ENCODE measurements around the gene PRICKLE2. TPM values are rescaled to one million over a fixed set of nuclear protein-coding genes. Genes with fewer than 3 reads are reported as not detected.

The PRICKLE2 gene
- total RNA-seq, 1 donor from 2014 or later, result 84.4 TPM

DNA sequence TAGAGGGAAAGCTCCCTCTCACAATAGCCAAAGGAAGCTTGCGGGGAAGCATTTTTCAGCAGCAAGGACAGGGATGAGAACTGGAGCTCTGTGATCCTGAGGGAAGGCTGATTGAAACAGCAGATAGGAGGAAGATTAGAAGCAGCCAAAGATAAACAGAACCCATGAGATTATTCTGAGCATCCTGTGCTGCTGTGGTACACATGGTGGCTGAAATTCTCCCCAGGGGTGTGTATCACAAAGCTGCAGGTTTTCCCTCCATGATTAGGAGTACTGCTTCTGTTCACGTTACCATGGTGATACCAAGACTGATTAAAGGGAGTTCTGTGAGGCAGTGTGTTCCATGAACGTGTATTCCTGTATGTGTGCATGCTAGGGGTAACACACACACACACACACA lies 171.7 kb downstream of the PRICKLE2 start:
- Histone ChIP-seq H2AFZ (ENCODE audit: low read depth, low read length) (no peak overlapping the region), H4K20me1 (ENCODE audit: insufficient read depth, low read length) (no peaks in the 10 kb centered on the region), H3K4me3 (ENCODE audit: insufficient read depth, low read depth, low read length) (no peak overlapping the region), H3K4me1 (ENCODE audit: insufficient read depth, low read length) (peaks cover 21% of the 10 kb centered on the region), H3K27ac (ENCODE audit: low read depth, low read length) (no peak overlapping the region), H3K9me3 (ENCODE audit: insufficient read depth, low read depth, low read length) (no peaks in the 10 kb centered on the region), H3K9ac (ENCODE audit: low read length) (no peak overlapping the region), H3K36me3 (ENCODE audit: insufficient read depth, low read length) (no peaks in the 10 kb centered on the region), H3K4me2 (ENCODE audit: low read length) (no peak overlapping the region), H3K79me2 (ENCODE audit: insufficient read depth, low read length) (no peaks in the 10 kb centered on the region), H3K27me3 (ENCODE audit: insufficient read depth, low read length) (no peaks in the 10 kb centered on the region)
- Mint-ChIP-seq H3K36me3 (ENCODE audit: low read depth, unreplicated experiment) (no peaks in the 10 kb centered on the region), H3K4me1 (ENCODE audit: low read depth, unreplicated experiment) (peaks cover 17% of the 10 kb centered on the region), H3K27ac (ENCODE audit: unreplicated experiment) (no peak overlapping the region), H3K4me3 (ENCODE audit: unreplicated experiment) (no peak overlapping the region), H3K9me3 (ENCODE audit: unreplicated experiment) (no peaks in the 10 kb centered on the region), H3K27me3 (ENCODE audit: low read depth, unreplicated experiment) (no peaks in the 10 kb centered on the region)
- DNase-seq (ENCODE audit: low read depth) (no peak), FAIRE-seq (no peak)
- TF ChIP-seq EZH2 (IDR thresholded peaks at IDR 0.05; ENCODE audit: insufficient read depth, low read length), result no peak
- TF ChIP-seq, protein P1, sequence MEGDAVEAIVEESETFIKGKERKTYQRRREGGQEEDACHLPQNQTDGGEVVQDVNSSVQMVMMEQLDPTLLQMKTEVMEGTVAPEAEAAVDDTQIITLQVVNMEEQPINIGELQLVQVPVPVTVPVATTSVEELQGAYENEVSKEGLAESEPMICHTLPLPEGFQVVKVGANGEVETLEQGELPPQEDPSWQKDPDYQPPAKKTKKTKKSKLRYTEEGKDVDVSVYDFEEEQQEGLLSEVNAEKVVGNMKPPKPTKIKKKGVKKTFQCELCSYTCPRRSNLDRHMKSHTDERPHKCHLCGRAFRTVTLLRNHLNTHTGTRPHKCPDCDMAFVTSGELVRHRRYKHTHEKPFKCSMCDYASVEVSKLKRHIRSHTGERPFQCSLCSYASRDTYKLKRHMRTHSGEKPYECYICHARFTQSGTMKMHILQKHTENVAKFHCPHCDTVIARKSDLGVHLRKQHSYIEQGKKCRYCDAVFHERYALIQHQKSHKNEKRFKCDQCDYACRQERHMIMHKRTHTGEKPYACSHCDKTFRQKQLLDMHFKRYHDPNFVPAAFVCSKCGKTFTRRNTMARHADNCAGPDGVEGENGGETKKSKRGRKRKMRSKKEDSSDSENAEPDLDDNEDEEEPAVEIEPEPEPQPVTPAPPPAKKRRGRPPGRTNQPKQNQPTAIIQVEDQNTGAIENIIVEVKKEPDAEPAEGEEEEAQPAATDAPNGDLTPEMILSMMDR (IDR thresholded peaks at IDR 0.05; ENCODE audit: insufficient read depth, low read depth, low read length), result no peak

DNA sequence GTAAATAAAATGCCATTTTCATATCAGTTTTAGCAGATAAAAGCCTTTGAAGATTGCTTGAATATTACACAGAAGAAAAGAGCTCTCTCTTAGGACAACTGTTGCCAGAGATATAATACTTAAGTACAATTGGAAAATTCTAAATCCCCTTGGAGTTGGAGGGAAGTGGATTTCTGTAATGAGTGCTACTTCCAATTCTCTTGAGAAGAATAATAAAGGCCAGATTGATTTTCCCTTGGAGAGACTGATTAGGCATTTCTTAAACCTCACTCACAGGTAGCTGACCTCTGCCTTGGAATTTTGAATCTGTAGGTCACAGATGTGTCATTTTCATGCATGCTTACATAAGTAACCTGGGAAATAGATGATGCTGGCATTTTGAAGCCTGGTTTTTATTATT lies 172.1 kb downstream of the PRICKLE2 start:
- Histone ChIP-seq H3K27me3 (ENCODE audit: insufficient read depth, low read length) (no peaks in the 10 kb centered on the region), H3K79me2 (ENCODE audit: insufficient read depth, low read length) (no peaks in the 10 kb centered on the region), H3K27ac (ENCODE audit: low read depth, low read length) (no peak overlapping the region), H3K9me3 (ENCODE audit: insufficient read depth, low read depth, low read length) (no peaks in the 10 kb centered on the region), H3K4me2 (ENCODE audit: low read length) (no peak overlapping the region), H2AFZ (ENCODE audit: low read depth, low read length) (no peak overlapping the region), H4K20me1 (ENCODE audit: insufficient read depth, low read length) (no peaks in the 10 kb centered on the region), H3K4me3 (ENCODE audit: insufficient read depth, low read depth, low read length) (no peak overlapping the region), H3K36me3 (ENCODE audit: insufficient read depth, low read length) (no peaks in the 10 kb centered on the region), H3K4me1 (ENCODE audit: insufficient read depth, low read length) (peaks cover 26% of the 10 kb centered on the region), H3K9ac (ENCODE audit: low read length) (no peak overlapping the region)
- TF ChIP-seq, protein P1 (IDR thresholded peaks at IDR 0.05; ENCODE audit: insufficient read depth, low read depth, low read length), result no peak
- no peak for TF ChIP-seq EZH2 (IDR thresholded peaks at IDR 0.05; ENCODE audit: insufficient read depth, low read length)
- no peak overlapping the region for H3K4me3 Mint-ChIP-seq (ENCODE audit: unreplicated experiment)
- FAIRE-seq (no peak), DNase-seq (ENCODE audit: low read depth) (no peak)
- H3K4me1 Mint-ChIP-seq (ENCODE audit: low read depth, unreplicated experiment), result peaks cover 17% of the 10 kb centered on the region
- no peaks in the 10 kb centered on the region for H3K27me3 Mint-ChIP-seq (ENCODE audit: low read depth, unreplicated experiment)
- no peaks in the 10 kb centered on the region for H3K9me3 Mint-ChIP-seq (ENCODE audit: unreplicated experiment)
- no peaks in the 10 kb centered on the region for H3K36me3 Mint-ChIP-seq (ENCODE audit: low read depth, unreplicated experiment)
- H3K27ac Mint-ChIP-seq (ENCODE audit: unreplicated experiment), result no peak overlapping the region

DNA sequence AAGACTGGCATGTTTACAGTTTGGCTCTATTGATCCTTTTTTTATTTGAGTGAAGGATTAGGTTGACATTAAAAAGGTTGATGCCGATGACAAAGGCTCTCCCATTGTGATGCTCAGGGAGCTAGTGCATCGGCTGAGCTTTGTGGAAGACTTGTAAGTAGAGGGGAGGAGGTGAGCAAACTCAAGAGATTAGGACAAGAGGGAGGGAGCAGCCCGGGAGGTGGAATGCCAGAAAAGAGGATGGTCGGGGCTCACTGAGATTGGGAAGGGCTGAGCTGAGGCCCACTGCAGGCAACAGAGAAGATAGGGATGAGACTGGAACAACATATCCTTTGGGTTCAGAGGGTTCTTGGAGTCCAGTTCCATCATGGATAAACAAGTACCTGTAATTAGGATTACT lies 175.4 kb downstream of the PRICKLE2 start:
- Histone ChIP-seq H3K4me1 (ENCODE audit: insufficient read depth, low read length) (peaks cover 24% of the 10 kb centered on the region), H3K9ac (ENCODE audit: low read length) (peak overlapping the region; percentile 34), H3K36me3 (ENCODE audit: insufficient read depth, low read length) (no peaks in the 10 kb centered on the region), H3K27me3 (ENCODE audit: insufficient read depth, low read length) (no peaks in the 10 kb centered on the region), H3K9me3 (ENCODE audit: insufficient read depth, low read depth, low read length) (no peaks in the 10 kb centered on the region), H3K4me2 (ENCODE audit: low read length) (peak overlapping the region; percentile 68), H3K79me2 (ENCODE audit: insufficient read depth, low read length) (no peaks in the 10 kb centered on the region), H3K27ac (ENCODE audit: low read depth, low read length) (peak overlapping the region; percentile 29), H3K4me3 (ENCODE audit: insufficient read depth, low read depth, low read length) (no peak overlapping the region), H2AFZ (ENCODE audit: low read depth, low read length) (no peak overlapping the region), H4K20me1 (ENCODE audit: insufficient read depth, low read length) (no peaks in the 10 kb centered on the region)
- Mint-ChIP-seq H3K4me1 (ENCODE audit: low read depth, unreplicated experiment) (peaks cover 4% of the 10 kb centered on the region), H3K36me3 (ENCODE audit: low read depth, unreplicated experiment) (no peaks in the 10 kb centered on the region), H3K4me3 (ENCODE audit: unreplicated experiment) (no peak overlapping the region), H3K27ac (ENCODE audit: unreplicated experiment) (no peak overlapping the region), H3K9me3 (ENCODE audit: unreplicated experiment) (no peaks in the 10 kb centered on the region), H3K27me3 (ENCODE audit: low read depth, unreplicated experiment) (peaks cover 2% of the 10 kb centered on the region)
- DNase-seq (ENCODE audit: low read depth), result no peak
- TF ChIP-seq, protein P1 (IDR thresholded peaks at IDR 0.05; ENCODE audit: insufficient read depth, low read depth, low read length), result no peak
- TF ChIP-seq EZH2 (IDR thresholded peaks at IDR 0.05; ENCODE audit: insufficient read depth, low read length), result no peak
- FAIRE-seq, result no peak
